Superior temporal gyrus (tissue), 1 donor: ENCODE measurements around the gene IL5.

ENCODE experiments used
- DNase-seq: peaks from one replicate; pipeline ENCODE4 v3.0.0-alpha.2; 2016; ENCODE audit errors: extremely low spot score

IL5 gene

GRCh38 chr5:132498686-132499271, 44.5 kb downstream of the IL5 start:
- no peak for DNase-seq

DNA sequence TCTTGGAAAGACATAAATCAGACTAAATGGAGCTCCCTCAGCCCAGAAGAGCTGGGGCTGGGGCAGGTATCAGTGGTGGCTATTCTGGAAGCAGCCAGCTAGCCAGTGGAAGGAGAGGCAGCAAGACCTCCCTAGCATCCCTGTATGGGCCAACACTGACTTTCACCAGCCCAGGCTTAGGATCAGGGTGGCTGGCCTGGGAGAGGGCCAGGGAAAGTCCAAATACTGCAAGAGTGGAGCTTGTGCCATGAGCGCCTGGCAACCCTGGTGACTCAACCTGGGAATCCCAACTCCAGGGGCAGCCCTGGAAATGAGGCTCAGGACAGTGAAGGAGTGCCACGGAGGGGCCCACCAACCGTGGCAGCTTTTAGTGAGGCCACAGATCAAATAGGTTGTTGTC, 45.2 kb downstream of the IL5 start:
- DNase-seq: no peak

DNA sequence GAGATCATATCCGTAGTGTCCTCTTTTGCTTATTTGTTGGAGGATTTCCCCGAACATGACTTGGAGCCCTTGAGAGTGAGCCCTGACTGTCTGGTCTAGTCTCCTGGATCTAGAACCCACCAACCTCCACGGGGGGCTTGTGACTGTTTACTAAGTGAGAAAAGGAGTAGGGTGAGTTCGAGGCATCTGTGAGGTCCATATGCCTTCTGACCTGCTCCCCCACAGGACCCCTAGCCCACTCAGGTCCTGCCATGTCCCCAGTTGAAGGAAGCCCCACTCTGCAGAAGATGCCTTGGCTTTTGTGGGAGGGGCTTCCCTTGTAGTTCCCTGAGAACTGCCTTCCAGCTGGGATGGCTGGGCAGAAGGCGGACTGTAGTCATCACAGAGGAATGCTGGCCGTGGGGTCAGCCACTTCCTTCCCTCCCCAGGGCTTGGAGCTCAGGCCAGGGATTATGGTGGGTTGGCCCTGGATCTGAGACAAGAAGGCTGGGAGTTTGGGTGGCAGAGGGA, 45.8 kb downstream of the IL5 start:
- DNase-seq: no peak

GRCh38 chr5:132496631-132497487, 46.5 kb downstream of the IL5 start:
- DNase-seq: peak; percentile 38

DNA sequence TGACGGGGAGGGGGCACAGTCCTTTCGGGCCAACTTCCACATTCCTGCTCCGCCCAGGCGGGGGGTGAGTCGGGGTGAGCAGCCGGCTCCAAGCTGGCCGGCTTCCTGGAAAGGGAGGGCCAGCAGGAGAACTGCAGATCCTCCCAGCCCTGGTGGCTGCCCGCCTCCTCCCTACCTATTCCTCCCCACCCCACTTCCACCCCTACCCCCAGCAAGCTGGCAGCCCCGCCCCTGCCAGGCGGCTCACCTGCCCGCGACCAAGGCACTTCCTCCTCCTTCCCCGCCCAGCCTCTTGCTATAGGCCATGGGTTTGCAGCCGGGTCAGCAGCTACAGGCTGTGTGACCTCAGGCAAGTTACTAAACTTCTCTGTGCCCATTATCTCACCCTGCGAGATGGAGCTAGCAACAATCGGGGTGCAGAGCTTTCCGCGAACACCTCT, 47.1 kb downstream of the IL5 start:
- DNase-seq: no peak

DNA sequence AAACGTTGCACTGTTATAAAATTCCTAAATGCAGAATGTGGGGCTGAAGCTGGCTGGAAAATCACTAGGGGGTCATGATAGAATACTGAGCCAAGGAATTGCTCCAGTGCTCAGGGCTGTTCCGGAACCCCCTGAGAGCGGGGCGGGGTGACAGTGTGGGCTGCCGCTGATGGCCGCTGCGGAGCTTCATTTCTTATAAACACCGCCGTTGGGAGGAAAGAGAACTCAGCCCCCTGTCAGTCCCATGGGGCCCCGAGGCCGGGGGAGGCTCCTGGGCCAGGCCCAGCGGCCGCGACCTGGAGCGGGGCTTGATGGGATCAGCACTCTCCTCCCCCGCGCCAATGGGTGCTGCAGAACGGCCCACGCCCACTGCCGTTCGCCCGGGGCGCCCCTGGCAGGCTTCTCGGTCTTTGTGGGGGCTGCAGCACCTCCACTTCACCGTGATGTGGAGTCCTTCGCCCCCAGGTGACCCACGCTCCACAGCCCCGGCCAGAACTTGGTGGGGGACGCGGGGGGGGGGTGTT, 47.6 kb downstream of the IL5 start:
- DNase-seq: no peak

- no peak for DNase-seq
These were observed 49.5 kb downstream of the IL5 start for GRCh38 chr5:132493821-132494220.

DNA sequence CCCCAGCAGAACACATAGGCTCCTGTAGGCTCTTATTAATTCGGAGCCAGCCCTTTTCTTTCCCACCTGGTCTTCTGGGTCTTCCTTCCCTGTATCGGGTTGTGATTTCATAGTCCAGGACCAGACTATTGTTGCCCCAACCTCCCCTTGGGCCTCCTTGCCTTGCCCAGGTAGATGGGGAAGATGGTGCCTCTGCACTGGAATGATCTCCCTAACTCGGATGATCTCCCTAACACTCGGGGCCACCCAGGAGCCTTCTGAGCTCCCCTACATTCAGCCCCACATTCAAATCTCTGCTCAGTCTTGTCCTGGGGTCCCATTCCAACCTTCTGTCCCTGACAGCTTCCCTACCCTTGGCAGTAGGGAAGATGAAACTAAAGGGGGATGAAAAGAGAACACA, 50.1 kb downstream of the IL5 start:
- DNase-seq: no peak

DNA sequence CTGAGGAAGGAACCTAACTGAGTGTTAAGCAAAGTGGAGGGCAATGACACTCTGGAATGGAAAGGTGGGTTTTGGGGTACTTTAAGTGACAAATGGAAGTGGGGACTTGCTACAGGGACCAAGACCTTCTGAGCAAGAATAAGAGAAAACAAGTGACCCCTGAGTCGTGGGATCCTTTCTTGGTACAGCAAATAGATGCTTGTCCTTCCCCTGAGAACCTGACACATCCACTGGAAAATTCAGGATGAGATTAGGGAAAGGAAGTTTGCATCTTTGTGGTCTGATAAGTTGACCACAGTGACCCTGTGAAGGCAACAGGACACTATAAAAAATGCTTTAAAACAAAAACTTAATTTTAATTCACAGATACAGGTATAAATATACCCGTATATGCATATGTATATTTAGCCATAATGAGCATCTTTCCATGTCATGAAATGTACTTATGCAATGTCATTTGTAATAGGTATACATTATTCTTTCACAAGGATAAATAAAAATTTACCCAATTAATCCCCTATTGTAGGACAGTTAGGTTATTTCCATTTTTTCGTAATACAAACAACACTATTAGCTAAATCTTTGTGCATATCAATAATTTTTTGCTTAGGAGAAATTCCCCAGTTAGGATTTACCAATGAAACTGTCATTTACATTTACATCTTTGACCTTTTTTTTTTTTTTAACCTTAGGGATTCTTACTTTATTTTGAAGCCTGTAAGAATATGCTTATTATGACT, 50.8 kb downstream of the IL5 start:
- DNase-seq: no peak
